Mammary epithelial cell (primary cell): Measurements from ENCODE around the gene EP400.

Experiments used
- CTCF ChIP-seq, 2 donors: IDR thresholded peaks in 1 of 2; conservative IDR thresholded peaks in 1 of 2; 2 replicates each; pipeline ENCODE4 v1.5.1; 2011 to 2012; ENCODE audit warnings: inconsistent platforms in 2 of 2, low read length in 2 of 2, mild to moderate bottlenecking in 2 of 2, control low read depth in 1 of 2, low read depth in 1 of 2; ENCODE audit not compliant: insufficient read depth in 1 of 2; ENCODE audit errors: extremely low read depth in 1 of 2
- EZH2 ChIP-seq: IDR thresholded peaks from 2 replicates; pipeline ENCODE4 v1.6.1; 2012; ENCODE audit warnings: low read length, inconsistent platforms, borderline replicate concordance

- TF ChIP-seq CTCF (conservative IDR thresholded peaks at IDR 0.05 in 1 of 2, IDR thresholded peaks at IDR 0.05 in 1 of 2; ENCODE audit: extremely low read depth in 1 of 2, insufficient read depth in 1 of 2, low read depth in 1 of 2, low read length in 2 of 2), result no peak
- no peak for TF ChIP-seq EZH2
These were observed 107.9 kb downstream of the EP400 start for GRCh38 chr12:132057691-132058090.
